Adrenal gland (tissue), 5 donors: ENCODE data around the gene ZNF334.

ENCODE experiments used
- CTCF ChIP-seq, 6 experiments: fragments of 450-650 bp in 4 of 6; fragments of 200-600 bp in 2 of 6; sonication (generic) in 1 of 6; IDR thresholded peaks; 1 replicate in 5 of 6; 2 replicates in 1 of 6; pipeline versions ENCODE4 v1.5.1 to v1.8.0; 2016 to 2021; ENCODE audit warnings: antibody characterized with exemption in 6 of 6, mild to moderate bottlenecking in 2 of 6, moderate library complexity in 1 of 6
- POLR2A ChIP-seq, 2 donors: fragments of 450-650 bp; IDR thresholded peaks; one replicate each; pipeline ENCODE4 v1.6.1; 2017; ENCODE audit warnings: antibody characterized with exemption in 2 of 2, mild to moderate bottlenecking in 2 of 2, moderate library complexity in 1 of 2
- donor health status: DM: no; HTN: no; CAD: no.

- no peak for TF ChIP-seq CTCF (IDR thresholded peaks at IDR 0.05)
- no peak for TF ChIP-seq POLR2A (IDR thresholded peaks at IDR 0.05)
Observed at GRCh38 chr20:46520540-46520939, 7.2 kb upstream of the ZNF334 start.
